Retina (tissue), 1 donor: Measurements from ENCODE around the gene RPN2.

Experiments
- DNase-seq: peaks from one replicate; pipeline ENCODE4 v3.0.0-alpha.2; 2016

RPN2 gene

DNA sequence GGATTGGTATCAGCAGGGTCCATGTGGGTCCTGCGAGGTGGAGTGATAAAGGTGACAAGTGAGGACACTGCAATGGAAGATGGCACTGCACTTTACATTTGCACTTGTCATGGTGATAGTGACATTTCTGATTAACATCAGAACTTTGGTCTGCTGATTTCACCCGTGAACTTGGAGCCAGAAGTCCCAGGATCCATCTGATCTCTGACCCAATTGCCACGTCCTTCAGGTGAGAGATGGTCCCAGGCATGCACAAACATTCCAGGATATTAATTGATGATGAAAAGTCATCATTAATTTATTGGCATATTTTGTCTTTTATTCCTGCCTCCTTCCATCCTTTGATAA, 92.3 kb downstream of the RPN2 start:
- no peak for DNase-seq

DNA sequence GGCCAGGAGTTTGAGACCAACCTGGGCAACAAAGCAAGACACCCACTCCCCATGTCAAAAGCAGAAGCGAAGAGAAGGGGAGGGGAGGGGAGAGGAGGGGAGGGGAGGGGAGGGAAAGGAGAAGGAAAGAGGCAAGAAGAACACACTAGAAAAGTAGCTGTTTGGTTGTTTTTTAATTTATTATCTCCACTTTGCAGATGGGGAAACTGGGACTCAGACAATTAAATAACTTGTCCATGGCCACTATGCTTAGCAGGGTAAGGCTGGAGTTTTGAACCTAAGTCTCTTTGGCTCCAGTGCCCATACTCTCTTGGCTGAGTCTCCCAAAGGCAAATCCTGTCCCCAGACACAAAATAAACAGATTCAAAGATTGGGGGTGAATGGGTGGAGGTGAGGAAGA, 94.9 kb downstream of the RPN2 start:
- no peak for DNase-seq

DNA sequence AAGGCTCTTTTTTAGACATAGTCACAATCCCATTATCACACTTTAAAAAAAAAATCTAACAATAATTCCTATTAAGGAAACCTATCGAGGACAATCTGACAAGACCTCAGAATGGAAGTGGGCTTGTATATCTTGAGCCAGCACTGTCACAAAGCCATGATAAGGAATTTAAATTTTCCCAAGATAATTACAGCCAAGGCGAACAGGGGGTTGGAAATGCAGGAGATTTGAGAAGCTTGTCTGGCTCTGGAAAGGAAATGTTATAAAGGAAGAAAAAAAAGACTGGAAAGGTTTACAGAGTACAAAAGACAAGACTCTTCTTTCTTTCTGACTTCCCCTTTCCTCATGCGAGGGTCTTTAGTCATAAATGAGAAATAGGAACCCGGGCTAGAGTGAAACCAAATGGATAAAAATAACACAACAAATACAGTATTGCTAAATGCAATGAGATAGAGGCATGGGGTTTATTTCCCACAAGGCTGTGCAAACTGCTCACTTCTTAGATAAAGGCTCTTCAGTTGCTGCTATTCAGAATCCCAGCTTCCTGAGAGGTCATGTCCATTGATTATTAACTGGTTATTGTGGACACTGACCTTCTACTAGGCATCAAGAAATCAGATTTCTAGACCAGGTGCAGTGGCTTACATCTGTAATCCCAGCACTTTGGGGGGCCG, 95.9 kb downstream of the RPN2 start:
- DNase-seq, result no peak

DNA sequence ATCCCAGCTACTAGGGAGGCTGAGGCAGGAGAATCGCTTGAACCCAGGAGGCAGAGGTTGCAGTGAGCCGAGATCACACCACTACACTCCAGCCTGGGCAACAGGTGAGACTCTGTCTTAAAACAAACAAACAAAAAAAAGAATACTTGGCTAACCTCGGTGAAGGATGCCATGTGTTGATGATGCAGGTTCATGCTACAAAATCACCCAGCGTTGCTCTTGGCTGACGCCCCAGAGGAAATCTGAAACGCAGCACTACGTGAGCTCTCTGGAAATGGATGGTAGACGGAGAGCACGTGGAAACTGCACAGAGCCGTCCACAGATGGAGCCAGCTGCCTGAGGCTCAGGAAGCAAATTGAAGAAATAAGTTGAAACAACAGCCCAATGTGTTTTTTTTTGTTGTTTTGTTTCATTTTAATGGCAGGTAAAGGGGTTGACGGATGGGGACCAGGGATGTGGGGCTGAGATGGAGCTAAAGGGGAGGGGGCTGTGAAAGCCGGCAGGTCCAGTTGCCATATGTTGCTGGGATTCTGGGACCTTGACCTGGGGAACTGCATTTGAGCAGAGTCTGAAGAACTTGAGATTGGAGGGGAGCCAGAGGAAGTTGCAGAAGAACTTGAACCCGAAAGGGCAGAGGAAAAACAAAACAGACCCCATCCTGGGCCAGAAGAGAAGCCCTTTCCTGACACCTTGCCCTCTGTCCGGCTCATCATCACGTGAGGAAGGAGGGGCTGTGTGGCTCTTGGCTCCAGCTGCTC, 97.5 kb downstream of the RPN2 start:
- DNase-seq, result no peak

DNA sequence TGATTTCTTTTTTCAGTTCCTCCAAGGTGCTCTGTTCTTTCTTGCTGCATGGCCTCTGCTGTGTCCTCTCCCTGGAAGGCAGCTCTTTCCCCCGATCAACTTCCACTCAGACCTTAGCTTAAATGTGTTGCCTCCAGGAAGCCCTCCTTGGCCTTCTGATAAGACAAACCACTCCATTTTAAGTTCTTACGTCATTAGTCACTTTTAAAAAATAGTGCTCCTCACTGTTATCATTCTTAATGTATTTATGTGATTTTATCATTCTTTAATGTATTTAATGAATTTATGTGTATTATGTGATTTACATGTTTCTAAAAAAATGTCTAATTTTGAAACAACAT, 98.1 kb downstream of the RPN2 start:
- DNase-seq, result no peak

DNA sequence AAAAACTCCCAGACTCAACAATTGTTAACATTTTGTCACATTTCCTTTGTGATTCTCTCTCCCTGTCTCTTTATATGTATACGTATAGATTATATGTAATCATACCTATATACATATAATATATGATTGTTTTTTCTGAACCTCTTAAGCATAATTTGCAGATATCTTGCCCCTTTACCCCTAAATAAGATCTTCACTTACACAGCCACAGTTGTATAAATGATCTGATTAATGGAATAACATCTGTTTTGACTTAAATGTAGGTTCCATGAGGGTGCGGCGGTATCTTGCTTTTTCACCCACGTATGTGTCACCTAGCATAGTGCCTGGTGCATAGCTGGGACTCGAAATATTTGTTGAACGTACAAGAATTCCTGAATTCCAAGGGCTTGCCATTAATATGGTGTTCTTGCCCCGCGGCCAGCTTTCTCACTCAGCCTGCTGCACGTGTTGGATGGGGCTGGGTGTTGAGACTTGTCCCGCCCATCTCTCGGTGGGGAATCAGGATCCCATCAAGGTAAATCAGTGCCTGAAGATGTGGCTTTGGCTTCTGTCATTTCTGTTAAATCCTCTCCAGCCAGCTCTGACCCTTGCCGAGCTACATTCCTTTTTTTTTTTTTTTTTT, 99.9 kb downstream of the RPN2 start:
- no peak for DNase-seq

DNA sequence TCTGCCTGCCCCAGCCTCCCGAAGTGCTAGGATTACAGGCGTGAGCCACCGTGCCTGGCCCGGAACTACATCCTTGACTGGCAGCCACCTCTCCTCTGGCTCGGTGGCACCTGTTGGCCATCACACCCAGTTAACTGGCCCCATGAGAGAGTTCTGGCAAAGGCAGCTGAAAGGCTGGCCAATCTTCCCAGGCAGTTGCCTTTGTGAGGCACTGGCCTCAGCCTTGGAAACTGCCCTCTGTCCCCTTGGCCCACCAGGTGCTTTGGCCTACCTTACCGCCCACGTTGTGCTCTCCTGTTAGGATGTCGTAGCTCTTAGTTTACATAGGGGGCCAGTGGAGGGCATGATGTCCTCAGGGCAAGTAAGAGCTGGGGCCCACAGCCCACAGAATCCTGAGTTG, 100.7 kb downstream of the RPN2 start:
- no peak for DNase-seq

DNA sequence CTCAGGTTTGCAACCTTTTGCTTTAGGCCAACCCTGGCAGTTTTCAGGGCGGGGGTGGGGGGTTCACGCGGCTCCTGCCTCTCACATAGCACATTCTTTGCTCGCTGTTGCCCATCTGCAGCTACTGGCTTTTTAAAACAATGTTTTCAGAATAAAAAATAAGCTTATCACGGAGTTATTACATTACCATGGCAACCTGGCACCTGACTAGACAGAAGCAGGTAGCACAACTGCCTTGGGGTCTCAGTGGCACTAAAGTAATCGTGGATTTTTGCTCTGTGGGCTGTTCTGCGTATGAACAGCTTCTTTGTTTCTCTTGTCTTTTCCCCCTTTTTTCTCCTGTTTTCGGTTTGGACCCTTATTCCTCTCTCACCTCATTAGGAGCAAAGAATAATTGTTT, 101.3 kb downstream of the RPN2 start:
- DNase-seq, result no peak

DNA sequence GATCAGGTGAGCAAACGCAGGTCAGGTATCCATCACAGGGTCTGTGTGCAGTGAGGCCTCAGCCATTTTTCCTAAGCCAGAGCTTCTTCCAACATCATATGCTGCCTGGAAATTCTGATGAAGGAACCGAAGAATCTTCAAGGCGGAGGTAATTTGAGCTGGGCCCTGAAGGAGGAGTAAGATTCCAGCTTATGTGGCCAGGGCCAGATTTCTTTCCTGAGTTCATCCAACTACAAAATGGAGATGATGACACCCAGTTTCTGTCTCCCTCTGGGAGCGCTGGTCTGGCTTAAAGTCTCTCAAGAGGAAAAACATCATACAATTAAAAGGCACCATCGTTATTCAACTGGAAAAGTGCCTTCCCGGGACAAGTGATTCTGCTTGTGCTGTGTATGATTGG, 103.4 kb downstream of the RPN2 start:
- DNase-seq, result peak; percentile 38

DNA sequence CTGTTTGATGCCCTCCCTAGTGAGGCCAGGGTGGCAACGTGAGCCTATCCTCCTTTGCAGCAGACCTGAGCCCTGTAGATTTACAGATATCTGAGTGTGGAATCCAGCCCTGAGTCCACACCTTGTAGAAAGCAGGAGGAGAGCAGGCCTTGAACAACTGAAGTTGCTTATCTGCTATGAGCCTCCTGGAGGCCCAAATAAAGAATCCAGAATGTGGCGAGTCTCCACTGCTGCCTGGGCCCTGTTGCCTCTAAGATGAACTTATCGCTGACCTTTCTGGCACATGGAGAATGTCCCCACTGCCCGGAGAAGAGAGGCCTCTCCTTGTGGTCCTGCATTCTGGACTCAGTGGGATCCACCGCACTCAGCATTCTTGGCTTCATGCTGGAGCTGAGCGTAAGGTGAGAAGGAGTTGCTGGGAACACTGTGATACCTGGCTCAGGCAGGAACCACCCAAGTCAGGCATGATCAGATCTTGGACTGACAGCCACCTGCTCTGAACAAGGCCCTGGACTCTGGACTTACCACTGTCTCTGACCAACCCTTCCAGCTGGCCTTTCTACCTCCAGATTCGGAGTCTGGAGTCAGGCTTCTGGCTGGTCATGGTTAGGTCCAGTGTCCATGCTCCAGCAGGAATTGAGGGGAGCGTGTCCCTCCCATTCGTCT, 104.5 kb downstream of the RPN2 start:
- DNase-seq, result no peak

DNA sequence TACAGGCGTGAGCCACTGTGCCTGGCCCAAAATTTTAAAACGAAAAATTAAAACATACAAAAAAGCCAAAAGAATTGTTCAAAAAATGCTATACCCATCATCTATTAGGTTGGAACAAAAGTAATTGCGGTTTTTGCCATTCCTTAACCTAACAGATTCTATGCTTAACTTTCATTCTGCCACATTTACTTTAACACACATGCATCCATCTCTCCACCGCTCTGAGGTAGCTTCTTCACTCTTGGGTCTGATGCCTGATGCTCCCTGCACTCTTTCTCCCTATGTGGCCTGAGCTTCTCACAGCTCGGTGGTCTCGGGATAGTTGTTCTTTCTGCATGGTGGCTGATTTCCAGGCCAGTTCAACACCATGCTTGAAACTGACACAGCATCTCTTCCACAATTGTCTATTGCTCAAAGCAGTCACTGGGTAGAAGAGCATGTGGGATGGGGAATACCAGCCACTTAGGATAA, 105.6 kb downstream of the RPN2 start:
- DNase-seq, result no peak

DNA sequence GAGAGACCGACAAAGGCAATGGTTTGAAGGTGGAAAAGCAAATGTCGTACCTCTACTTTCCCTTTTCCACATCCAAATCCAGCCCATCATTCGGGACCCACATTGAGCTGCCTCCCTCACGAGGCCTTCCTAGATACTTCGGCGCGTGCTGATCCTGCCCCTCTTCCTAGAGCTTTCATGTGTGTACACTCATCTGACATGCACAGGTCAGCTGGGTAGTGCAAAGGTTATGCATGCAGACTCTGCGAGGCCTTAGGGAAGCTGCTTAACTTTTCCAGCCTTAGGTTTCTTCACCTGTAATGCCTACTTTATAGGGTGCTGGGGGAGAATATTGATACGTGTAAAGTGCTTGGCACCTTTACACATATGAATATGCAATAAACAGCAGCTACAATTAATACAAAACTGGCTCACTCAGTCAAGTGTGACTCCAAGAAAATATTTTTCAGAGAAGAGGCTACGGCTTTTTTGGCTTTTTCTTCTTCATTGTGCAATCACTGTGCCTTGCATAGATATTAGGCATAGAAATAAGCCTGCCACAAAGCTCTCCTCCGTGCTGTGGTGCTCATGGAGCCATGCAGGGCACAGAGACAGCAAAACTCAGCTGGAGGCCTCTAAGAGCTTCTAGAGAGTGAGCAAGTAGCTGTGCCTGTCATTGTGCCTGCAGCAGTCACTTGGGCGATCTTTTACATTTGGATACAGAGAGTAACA, 106.7 kb downstream of the RPN2 start:
- DNase-seq, result no peak

DNA sequence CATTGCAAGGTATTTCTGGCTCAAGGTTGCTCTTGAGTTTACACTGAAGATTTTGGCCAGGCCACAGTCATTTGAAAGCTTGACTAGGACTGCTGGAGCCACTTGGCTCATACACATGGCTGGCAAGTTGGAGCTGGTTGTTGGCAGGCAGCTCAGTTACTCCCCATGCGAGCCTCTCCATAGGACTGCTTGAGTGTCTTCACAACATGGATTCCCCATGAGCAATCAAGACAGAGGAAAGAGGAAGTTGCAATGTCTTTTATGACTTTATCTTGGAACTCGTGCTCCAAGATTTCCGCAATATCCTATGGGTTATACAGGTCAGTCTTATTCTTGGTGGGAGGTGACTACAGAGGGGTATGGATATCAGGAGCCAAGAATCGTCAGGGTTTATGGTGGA, 109.0 kb downstream of the RPN2 start:
- DNase-seq, result no peak

DNA sequence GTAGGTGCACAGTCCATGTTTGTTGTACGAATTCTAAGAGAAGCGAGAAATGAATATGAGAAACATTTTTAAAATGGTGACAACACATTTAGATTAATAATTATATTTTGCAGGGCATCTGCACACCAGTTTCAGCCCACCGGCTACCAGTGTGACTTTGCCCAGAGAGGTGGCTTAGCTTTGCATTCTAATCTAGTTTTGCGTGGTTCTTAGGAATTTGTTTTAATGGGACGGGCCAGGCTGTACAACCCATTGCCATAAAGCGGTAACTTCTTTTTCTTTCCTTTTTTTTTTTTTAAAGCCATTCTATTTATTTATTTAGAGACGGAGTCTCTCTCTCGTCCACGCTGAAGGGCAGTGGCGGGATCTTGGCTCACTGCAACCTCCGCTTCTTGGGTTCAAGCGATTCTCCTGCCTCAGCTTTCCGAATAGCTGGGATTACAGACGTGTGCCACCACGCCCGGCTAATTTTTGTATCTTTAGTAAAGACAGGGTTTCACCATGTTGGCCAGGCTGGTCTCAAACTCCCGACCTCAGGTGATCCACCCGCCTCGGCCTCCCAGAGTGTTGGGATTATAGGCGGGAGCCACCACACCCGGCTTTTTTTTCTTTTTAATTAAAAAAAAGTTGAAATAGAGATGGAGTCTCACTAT, 111.2 kb downstream of the RPN2 start:
- no peak for DNase-seq
